Mesendoderm (in vitro differentiated cells): ENCODE data around the gene KLK14.

ENCODE experiments used
- DNase-seq: peaks from one replicate; pipeline ENCODE4 v3.0.0; 2013
- H2AK5ac ChIP-seq: 2 replicates; pipeline ENCODE4 v1.6.1; 2013; ENCODE audit warnings: low read length, inconsistent platforms
- H2BK120ac ChIP-seq: 2 replicates; pipeline ENCODE4 v1.6.1; 2013; ENCODE audit warnings: low read depth, mild to moderate bottlenecking, low read length, moderate library complexity, mixed read lengths
- H2BK15ac ChIP-seq: replicated peaks from 2 replicates; pipeline ENCODE4 v1.6.1; 2013; ENCODE audit warnings: low read depth, mild to moderate bottlenecking, moderate library complexity
- H2BK5ac ChIP-seq: 2 replicates; pipeline ENCODE4 v1.6.1; 2013; ENCODE audit warnings: low read length, inconsistent platforms
- H3K18ac ChIP-seq: 2 replicates; pipeline ENCODE4 v1.6.1; 2013; ENCODE audit warnings: mild to moderate bottlenecking, low read length, mixed read lengths
- H3K23ac ChIP-seq: one replicate; pipeline ENCODE4 v1.6.1; 2013; ENCODE audit warnings: low read length
- H3K27ac ChIP-seq: 2 replicates; pipeline ENCODE4 v1.5.1; 2013; ENCODE audit warnings: low read depth, mild to moderate bottlenecking, inconsistent platforms, low read length, moderate library complexity
- H3K27me3 ChIP-seq: 2 replicates; pipeline ENCODE4 v1.6.1; 2013; ENCODE audit warnings: low read length, control low read depth, mild to moderate bottlenecking, inconsistent platforms; ENCODE audit not compliant: insufficient read depth, poor library complexity
- H3K36me3 ChIP-seq: 2 replicates; pipeline ENCODE4 v1.6.1; 2013; ENCODE audit warnings: low read length, inconsistent platforms; ENCODE audit not compliant: control insufficient read depth, insufficient read depth
- H3K4ac ChIP-seq: one replicate; pipeline ENCODE4 v1.6.1; 2013; ENCODE audit warnings: low read depth, mild to moderate bottlenecking, low read length, moderate library complexity
- H3K4me1 ChIP-seq: 2 replicates; pipeline ENCODE4 v1.6.1; 2013; ENCODE audit warnings: low read depth, low read length, inconsistent platforms; ENCODE audit not compliant: control insufficient read depth
- H3K4me2 ChIP-seq: 2 replicates; pipeline ENCODE4 v1.6.1; 2013; ENCODE audit warnings: low read length
- H3K4me3 ChIP-seq: 2 replicates; pipeline ENCODE4 v1.5.1; 2013; ENCODE audit warnings: mild to moderate bottlenecking, low read length
- H3K56ac ChIP-seq: one replicate; pipeline ENCODE4 v1.6.1; 2013; ENCODE audit warnings: low read length
- H3K79me1 ChIP-seq: 2 replicates; pipeline ENCODE4 v1.6.1; 2013; ENCODE audit warnings: low read length, inconsistent platforms
- H3K79me2 ChIP-seq: 2 replicates; pipeline ENCODE4 v1.6.1; 2013; ENCODE audit warnings: mild to moderate bottlenecking, low read length; ENCODE audit not compliant: control insufficient read depth, insufficient read depth
- H3K9ac ChIP-seq: 2 replicates; pipeline ENCODE4 v1.6.1; 2013; ENCODE audit warnings: low read length, inconsistent platforms
- H4K5ac ChIP-seq: one replicate; pipeline ENCODE4 v1.6.1; 2013; ENCODE audit warnings: low read length
- H4K8ac ChIP-seq: one replicate; pipeline ENCODE4 v1.6.1; 2013; ENCODE audit warnings: low read depth, mild to moderate bottlenecking, control low read depth, low read length, moderate library complexity
- WGBS: extraction: QIAGEN DNeasy Blood & Tissue Kit; methylation state at CpG from one replicate; pipeline ENCODE4 v1.1.7; 2013; ENCODE audit warnings: low lambda C conversion rate, missing lambda C conversion rate; ENCODE audit not compliant: insufficient coverage; ENCODE audit errors: extremely low coverage; 5-methylcytosine and 5-hydroxymethylcytosine counted together

Gene KLK14

DNA sequence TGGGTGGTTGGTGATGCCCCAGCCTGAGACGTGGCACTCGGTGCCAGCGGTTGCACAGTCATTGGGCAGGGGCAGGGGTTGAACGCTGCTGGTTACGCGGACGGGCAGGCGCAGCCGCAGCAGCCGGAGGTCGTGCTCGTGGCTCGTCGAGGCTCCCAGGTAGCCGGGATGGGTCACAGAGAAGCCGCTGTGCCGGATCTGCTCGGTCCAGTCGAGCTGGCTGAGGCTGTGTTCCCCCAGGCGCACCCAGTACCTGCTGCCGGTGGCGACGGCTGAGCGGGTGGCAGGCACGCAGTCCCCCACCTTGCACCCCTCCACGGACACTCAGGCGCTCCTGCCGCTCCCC is 50.8 kb downstream of the KLK14 start:
- H3K4me3 ChIP-seq, result no peak overlapping the region
- no peak overlapping the region for H3K18ac ChIP-seq
- no peak overlapping the region for H4K8ac ChIP-seq
- H2BK15ac ChIP-seq, result no peak overlapping the region
- H3K79me2 ChIP-seq, result no peaks in the 10 kb centered on the region
- no peak overlapping the region for H2BK120ac ChIP-seq
- DNase-seq, result no peak
- no peak overlapping the region for H2BK5ac ChIP-seq
- no peaks in the 10 kb centered on the region for H3K36me3 ChIP-seq
- H3K4me2 ChIP-seq, result no peak overlapping the region
- H3K4ac ChIP-seq, result no peak overlapping the region
- WGBS, result no CpG with 5 or more reads among the region's 28 CpGs
- H4K5ac ChIP-seq, result no peak overlapping the region
- H3K9ac ChIP-seq, result no peak overlapping the region
- H3K27ac ChIP-seq, result no peak overlapping the region
- no peak overlapping the region for H3K23ac ChIP-seq
- H3K79me1 ChIP-seq, result no peaks in the 10 kb centered on the region
- no peaks in the 10 kb centered on the region for H3K27me3 ChIP-seq
- no peaks in the 10 kb centered on the region for H3K4me1 ChIP-seq
- no peak overlapping the region for H3K56ac ChIP-seq
- H2AK5ac ChIP-seq, result no peak overlapping the region

DNA sequence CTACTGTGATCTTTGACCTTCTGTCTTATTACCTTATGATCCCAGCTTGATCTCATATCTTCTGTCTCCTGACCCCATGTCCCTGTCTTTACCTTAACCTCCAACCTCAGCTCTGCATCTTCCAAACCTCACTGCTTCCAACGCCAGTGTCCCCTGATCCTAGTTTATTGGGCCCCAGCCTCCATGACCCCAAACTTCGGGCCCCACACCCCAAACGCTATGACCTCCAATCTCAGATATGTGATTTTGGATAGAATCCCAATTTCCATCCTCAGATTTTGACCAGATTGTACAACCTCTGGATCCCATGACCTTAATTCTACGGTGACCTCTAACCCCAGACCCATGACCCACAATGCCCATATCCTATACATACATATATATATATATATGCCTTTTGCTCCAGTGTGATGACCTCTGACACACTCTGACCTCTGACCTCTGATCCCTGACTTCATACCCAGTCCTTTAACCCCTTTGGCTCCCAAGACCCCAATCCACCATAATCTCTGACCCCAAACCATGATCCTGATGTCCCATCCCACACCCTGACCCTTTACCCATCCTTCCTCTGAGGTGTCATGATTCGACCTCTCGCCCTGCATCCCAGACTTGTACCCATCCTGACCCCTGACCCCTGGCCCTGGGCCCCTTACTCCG is 51.3 kb downstream of the KLK14 start:
- Histone ChIP-seq H3K4me2 (no peak overlapping the region), H3K9ac (no peak overlapping the region), H3K27me3 (no peaks in the 10 kb centered on the region), H2AK5ac (no peak overlapping the region), H3K36me3 (no peaks in the 10 kb centered on the region), H2BK120ac (no peak overlapping the region), H3K56ac (no peak overlapping the region), H4K8ac (no peak overlapping the region), H3K27ac (no peak overlapping the region), H3K79me2 (no peaks in the 10 kb centered on the region), H3K4ac (no peak overlapping the region), H2BK5ac (no peak overlapping the region), H3K4me3 (no peak overlapping the region), H4K5ac (no peak overlapping the region), H3K4me1 (no peaks in the 10 kb centered on the region), H3K23ac (no peak overlapping the region), H3K18ac (no peak overlapping the region), H3K79me1 (no peaks in the 10 kb centered on the region), H2BK15ac (no peak overlapping the region)
- WGBS, result no CpG with 5 or more reads among the region's 7 CpGs
- DNase-seq, result no peak

DNA sequence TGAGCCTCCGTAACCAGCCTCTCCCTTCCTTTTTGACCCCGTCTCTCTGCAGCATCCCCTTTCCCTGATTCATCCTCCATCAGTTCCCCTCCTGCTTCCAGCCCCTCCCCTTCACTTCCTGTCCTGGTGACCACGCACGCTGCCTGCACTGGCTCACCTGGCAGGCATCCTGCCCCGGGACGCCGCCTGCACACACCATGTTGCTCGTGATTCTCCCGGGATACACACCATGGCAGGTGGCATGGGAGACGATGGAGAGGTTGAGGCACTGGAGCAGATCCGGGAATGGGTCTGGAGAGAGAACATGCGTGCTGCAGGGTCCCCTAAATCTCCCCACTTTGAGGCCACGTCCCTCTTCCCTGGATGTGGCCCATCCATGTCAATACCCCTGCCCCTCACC is 52.1 kb downstream of the KLK14 start:
- H2AK5ac ChIP-seq, result no peak overlapping the region
- no peaks in the 10 kb centered on the region for H3K4me1 ChIP-seq
- no CpG with 5 or more reads among the region's 13 CpGs for WGBS
- H3K9ac ChIP-seq, result no peak overlapping the region
- H2BK120ac ChIP-seq, result no peak overlapping the region
- H4K5ac ChIP-seq, result no peak overlapping the region
- no peak overlapping the region for H3K4ac ChIP-seq
- H4K8ac ChIP-seq, result no peak overlapping the region
- H3K27ac ChIP-seq, result no peak overlapping the region
- no peak overlapping the region for H2BK5ac ChIP-seq
- H3K4me3 ChIP-seq, result no peak overlapping the region
- DNase-seq, result no peak
- H3K56ac ChIP-seq, result no peak overlapping the region
- H3K79me1 ChIP-seq, result no peaks in the 10 kb centered on the region
- no peaks in the 10 kb centered on the region for H3K36me3 ChIP-seq
- no peaks in the 10 kb centered on the region for H3K27me3 ChIP-seq
- no peak overlapping the region for H2BK15ac ChIP-seq
- H3K4me2 ChIP-seq, result no peak overlapping the region
- no peak overlapping the region for H3K23ac ChIP-seq
- no peak overlapping the region for H3K18ac ChIP-seq
- H3K79me2 ChIP-seq, result no peaks in the 10 kb centered on the region

DNA sequence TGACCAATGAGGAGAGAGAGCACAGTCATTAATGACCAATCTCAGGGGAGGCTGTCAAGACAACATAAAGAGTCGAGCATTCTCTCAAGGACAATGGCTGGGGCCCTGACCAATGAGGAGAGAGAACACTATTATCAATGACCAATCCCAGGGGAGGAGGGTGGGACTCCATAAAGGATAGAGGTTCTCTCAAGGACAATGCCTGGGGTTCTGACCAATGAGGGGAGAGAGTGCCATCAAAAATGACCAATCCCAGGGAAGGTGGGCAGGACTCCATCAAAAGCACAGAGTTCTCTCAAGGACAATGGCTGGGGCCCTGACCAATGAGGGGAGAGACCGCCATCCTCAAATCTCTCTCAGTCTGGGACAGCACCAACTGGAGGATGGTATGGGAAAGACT is 53.0 kb downstream of the KLK14 start:
- Histone ChIP-seq H2BK15ac (no peak overlapping the region), H3K23ac (no peak overlapping the region), H3K36me3 (no peaks in the 10 kb centered on the region), H3K4ac (no peak overlapping the region), H2AK5ac (no peak overlapping the region), H3K27me3 (no peaks in the 10 kb centered on the region), H3K4me3 (no peak overlapping the region), H4K5ac (no peak overlapping the region), H3K56ac (no peak overlapping the region), H3K27ac (no peak overlapping the region), H3K4me1 (no peaks in the 10 kb centered on the region), H2BK120ac (no peak overlapping the region), H4K8ac (no peak overlapping the region), H3K4me2 (no peak overlapping the region), H2BK5ac (no peak overlapping the region), H3K18ac (no peak overlapping the region), H3K79me1 (no peaks in the 10 kb centered on the region), H3K9ac (no peak overlapping the region), H3K79me2 (no peaks in the 10 kb centered on the region)
- DNase-seq, result peak; percentile 61
- no CpG with 5 or more reads among the region's 2 CpGs for WGBS
